ENCODE data around the gene NR2F1-AS1. TPM values are rescaled to one million over a fixed set of nuclear protein-coding genes. Genes with fewer than 3 reads are reported as not detected.
"Not testable (repeated sequence)": the region's sequence is repeated elsewhere in the genome, so short reads cannot be mapped to it uniquely, and the experiment has no call there.

NR2F1-AS1 gene
- total RNA-seq, 1 donor from 2014 or later = 16.2 TPM

DNA sequence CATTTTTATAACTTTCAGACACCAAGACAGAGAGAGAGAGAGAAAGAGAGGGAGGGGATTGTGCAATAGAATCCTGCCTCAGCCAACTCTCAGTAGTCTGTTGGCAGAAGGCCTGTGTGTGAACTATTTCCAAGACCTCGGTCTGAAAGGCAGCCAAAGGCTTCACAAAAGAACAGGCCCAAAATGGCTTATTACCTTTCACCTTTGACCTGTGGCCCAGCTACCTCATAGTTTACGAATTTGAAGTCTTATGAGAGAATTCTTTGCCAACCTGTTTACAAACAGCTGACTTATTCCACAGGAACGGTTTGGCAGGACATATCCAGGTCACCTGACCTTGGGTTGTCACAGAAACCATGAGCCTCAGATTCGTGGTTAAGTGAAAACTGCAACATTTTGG, 48.6 kb downstream of the NR2F1-AS1 start:
- H3K4me1 ChIP-seq = peaks cover 3% of the 10 kb centered on the region
- DNase-seq (no peak), ATAC-seq (peak; percentile 68)
- no peak overlapping the region for H3K27ac ChIP-seq
- H3K27me3 ChIP-seq = no peaks in the 10 kb centered on the region
- no peak for TF ChIP-seq CTCF (IDR thresholded peaks at IDR 0.05)
- H3K36me3 ChIP-seq = no peaks in the 10 kb centered on the region
- intact Hi-C loops (cut with DNase I) = no loop called here
- H3K9me3 ChIP-seq = no peaks in the 10 kb centered on the region
- no peak overlapping the region for H3K4me3 ChIP-seq

- not testable (repeated sequence) for DNase-seq
Observed at GRCh38 chr5:93521815-93522214, 59.2 kb downstream of the NR2F1-AS1 start.

DNA sequence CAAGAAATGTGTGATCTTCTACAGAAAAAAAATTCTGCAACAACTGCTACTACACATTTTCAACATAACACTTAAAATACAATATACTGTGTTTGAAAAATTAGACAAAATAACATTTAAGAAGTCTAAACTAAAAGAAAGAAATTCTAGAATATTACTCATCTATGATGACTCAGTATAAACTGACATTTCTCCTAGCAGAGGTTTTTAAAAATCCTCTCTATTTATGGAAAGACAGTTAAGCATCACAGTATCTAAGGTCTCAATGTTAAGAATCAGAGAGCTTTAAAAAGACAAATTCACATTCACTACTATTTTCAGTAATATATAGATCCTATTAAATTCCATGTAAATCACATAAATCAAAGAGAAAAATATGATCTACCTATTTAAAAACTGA, 61.3 kb downstream of the NR2F1-AS1 start:
- Histone ChIP-seq H3K27me3 (no peaks in the 10 kb centered on the region), H3K27ac (no peak overlapping the region), H3K4me1 (no peaks in the 10 kb centered on the region), H3K9me3 (no peaks in the 10 kb centered on the region), H3K4me3 (no peak overlapping the region), H3K36me3 (no peaks in the 10 kb centered on the region)
- DNase-seq (no peak), ATAC-seq (no peak)
- TF ChIP-seq CTCF (IDR thresholded peaks at IDR 0.05) = no peak
- intact Hi-C loops (cut with DNase I) = no loop called here

More at GRCh38 chr5:93521815-93522214, 59.2 kb downstream of the NR2F1-AS1 start:
- H3K4me3 ChIP-seq; H3K27ac ChIP-seq; H3K27me3 ChIP-seq; H3K9me3 ChIP-seq; ATAC-seq; H3K36me3 ChIP-seq; H3K4me1 ChIP-seq; intact Hi-C loops (cut with DNase I): not testable (repeated sequence)

GRCh38 chr5:93517828-93518227, 63.2 kb downstream of the NR2F1-AS1 start:
- no peak for TF ChIP-seq CTCF (IDR thresholded peaks at IDR 0.05)
- intact Hi-C loops (cut with DNase I) = no loop called here
- Histone ChIP-seq H3K4me3 (no peak overlapping the region), H3K36me3 (no peaks in the 10 kb centered on the region), H3K9me3 (no peaks in the 10 kb centered on the region), H3K27me3 (no peaks in the 10 kb centered on the region), H3K4me1 (no peaks in the 10 kb centered on the region), H3K27ac (no peak overlapping the region)
- ATAC-seq (no peak), DNase-seq (no peak)

DNA sequence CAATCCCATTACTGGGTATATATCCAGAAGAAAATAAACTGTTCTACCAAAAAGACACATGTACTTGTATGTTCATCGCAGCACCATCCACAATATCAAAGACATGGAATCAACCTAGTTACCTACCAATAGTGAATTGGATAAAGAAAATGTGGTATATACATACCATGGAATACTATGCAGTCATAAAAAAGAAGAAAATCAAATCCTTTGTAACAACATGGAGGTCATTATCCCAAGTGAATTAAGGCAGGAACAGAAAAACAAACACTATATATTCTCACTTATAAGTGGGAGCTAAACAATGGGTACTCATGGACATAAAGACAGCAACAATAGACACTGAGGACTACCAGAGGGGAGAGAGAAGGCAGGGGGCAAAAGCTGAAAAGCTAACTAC, 67.7 kb downstream of the NR2F1-AS1 start:
- intact Hi-C loops (cut with DNase I) = no loop called here
- H3K27me3 ChIP-seq = no peaks in the 10 kb centered on the region
- DNase-seq = no peak

GRCh38 chr5:93512799-93513198, 68.2 kb downstream of the NR2F1-AS1 start:
- ATAC-seq (no peak), DNase-seq (no peak)
- Histone ChIP-seq H3K27me3 (no peaks in the 10 kb centered on the region), H3K27ac (no peak overlapping the region), H3K9me3 (no peaks in the 10 kb centered on the region), H3K4me3 (no peak overlapping the region), H3K36me3 (no peaks in the 10 kb centered on the region), H3K4me1 (no peaks in the 10 kb centered on the region)
- intact Hi-C loops (cut with DNase I) = no loop called here
- no peak for TF ChIP-seq CTCF (IDR thresholded peaks at IDR 0.05)

More for the DNA sequence above, 67.7 kb downstream of the NR2F1-AS1 start:
- no peak for TF ChIP-seq CTCF (IDR thresholded peaks at IDR 0.05)
- no peaks in the 10 kb centered on the region for H3K4me1 ChIP-seq
- H3K9me3 ChIP-seq = no peaks in the 10 kb centered on the region
- no peak for ATAC-seq
- no peak overlapping the region for H3K4me3 ChIP-seq
- H3K36me3 ChIP-seq = no peaks in the 10 kb centered on the region
- H3K27ac ChIP-seq = no peak overlapping the region
